Osteocyte (in vitro differentiated cells): ENCODE results near the gene ATP11A. TPM values are rescaled to one million over a fixed set of nuclear protein-coding genes. Genes with fewer than 3 reads are reported as not detected.

Source experiments
- DNase-seq: peaks from one replicate; pipeline ENCODE4 v3.0.0; 2021; ENCODE audit warnings: mixed read lengths; ENCODE audit not compliant: unreplicated experiment; ENCODE audit errors: extremely low spot score
- H3K27ac Mint-ChIP-seq: one replicate; pipeline ENCODE4 v1.8.0; 2021; ENCODE audit warnings: mild to moderate bottlenecking, mixed read lengths; ENCODE audit not compliant: unreplicated experiment
- H3K27me3 Mint-ChIP-seq: one replicate; pipeline ENCODE4 v1.8.0; 2021; ENCODE audit warnings: mixed read lengths; ENCODE audit not compliant: unreplicated experiment
- H3K36me3 Mint-ChIP-seq: one replicate; pipeline ENCODE4 v1.8.0; 2021; ENCODE audit warnings: mixed read lengths; ENCODE audit not compliant: unreplicated experiment
- H3K4me1 Mint-ChIP-seq: one replicate; pipeline ENCODE4 v1.8.0; 2021; ENCODE audit warnings: mixed read lengths; ENCODE audit not compliant: unreplicated experiment
- H3K4me3 Mint-ChIP-seq: one replicate; pipeline ENCODE4 v1.8.0; 2021; ENCODE audit warnings: mild to moderate bottlenecking, moderate library complexity, mixed read lengths; ENCODE audit not compliant: unreplicated experiment
- H3K9me3 Mint-ChIP-seq: one replicate; pipeline ENCODE4 v1.8.0; 2021; ENCODE audit warnings: mixed read lengths; ENCODE audit not compliant: unreplicated experiment
- total RNA-seq: library from RNA; stranded (reverse); gene quantifications from 2 replicates; pipeline ENCODE4 v1.2.1, GENCODE V29; 2021
- TF ChIP-seq, protein P1 (sequence below): fragments of 200-600 bp; sonication (generic); IDR thresholded peaks from 2 replicates; pipeline ENCODE4 v1.5.0; 2021; ENCODE audit warnings: antibody characterized with exemption, mild to moderate bottlenecking, moderate library complexity

The ATP11A gene
- total RNA-seq, 1 donor from 2014 or later, result 15.7 TPM

DNA sequence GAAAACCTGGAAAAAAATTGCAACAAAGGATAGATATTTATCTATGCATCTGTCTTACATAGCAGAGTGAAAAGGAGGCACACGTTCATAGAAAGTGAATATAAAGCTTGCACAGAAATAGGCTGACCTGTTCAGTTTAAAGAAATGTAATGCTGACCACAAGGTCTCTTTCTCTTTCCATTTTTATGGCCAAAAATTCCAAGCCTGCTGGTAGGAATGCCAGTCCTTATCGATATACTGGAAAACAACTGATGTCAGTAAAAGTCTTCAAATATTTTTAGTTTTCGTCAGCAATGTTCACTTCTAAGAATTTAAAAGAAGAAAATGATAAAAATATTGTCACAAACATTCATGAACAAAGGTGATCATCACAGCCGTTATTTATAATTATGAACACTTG, 220.2 kb downstream of the ATP11A start:
- DNase-seq, result no peak
- Mint-ChIP-seq H3K4me1 (no peaks in the 10 kb centered on the region), H3K27me3 (peaks cover 55% of the 10 kb centered on the region), H3K4me3 (no peak overlapping the region), H3K9me3 (peaks cover 2% of the 10 kb centered on the region), H3K36me3 (no peaks in the 10 kb centered on the region), H3K27ac (no peak overlapping the region)
- TF ChIP-seq, protein P1, sequence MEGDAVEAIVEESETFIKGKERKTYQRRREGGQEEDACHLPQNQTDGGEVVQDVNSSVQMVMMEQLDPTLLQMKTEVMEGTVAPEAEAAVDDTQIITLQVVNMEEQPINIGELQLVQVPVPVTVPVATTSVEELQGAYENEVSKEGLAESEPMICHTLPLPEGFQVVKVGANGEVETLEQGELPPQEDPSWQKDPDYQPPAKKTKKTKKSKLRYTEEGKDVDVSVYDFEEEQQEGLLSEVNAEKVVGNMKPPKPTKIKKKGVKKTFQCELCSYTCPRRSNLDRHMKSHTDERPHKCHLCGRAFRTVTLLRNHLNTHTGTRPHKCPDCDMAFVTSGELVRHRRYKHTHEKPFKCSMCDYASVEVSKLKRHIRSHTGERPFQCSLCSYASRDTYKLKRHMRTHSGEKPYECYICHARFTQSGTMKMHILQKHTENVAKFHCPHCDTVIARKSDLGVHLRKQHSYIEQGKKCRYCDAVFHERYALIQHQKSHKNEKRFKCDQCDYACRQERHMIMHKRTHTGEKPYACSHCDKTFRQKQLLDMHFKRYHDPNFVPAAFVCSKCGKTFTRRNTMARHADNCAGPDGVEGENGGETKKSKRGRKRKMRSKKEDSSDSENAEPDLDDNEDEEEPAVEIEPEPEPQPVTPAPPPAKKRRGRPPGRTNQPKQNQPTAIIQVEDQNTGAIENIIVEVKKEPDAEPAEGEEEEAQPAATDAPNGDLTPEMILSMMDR, result no peak

DNA sequence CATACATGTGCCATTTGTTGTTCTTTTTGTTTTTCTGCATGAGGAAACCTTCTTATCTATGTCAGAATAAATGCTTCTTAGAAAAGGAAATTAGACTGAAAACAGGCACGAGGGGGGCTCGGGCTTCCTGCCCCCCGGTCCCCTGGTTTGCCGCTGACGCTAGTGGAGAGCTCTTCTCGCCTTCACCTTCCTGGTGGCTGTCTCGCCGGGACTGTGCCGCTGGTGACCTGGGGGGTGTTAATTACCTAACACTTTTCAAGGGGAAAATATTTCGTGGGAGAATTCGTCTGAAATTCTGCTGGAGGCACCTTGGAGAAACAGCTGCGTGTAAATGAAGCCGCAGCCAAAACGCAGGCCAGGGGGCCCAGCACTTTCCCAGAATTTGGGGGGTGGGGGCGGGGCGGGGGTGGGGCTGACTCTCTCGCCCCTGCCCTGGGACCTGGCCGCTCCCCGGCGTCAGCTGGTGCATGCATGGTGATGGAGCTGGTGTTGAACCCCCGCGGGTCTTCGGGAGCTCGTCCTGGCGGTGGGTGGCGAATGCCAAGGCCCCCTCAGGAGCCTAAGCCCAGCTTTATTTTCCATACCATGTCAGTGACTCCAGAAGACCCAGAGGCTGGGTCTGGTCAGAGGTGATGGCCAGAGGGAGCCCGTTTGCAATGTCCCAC, 220.9 kb downstream of the ATP11A start:
- TF ChIP-seq, protein P1, result no peak
- H3K27me3 Mint-ChIP-seq, result peaks cover 55% of the 10 kb centered on the region
- DNase-seq, result no peak
- no peaks in the 10 kb centered on the region for H3K4me1 Mint-ChIP-seq
- H3K27ac Mint-ChIP-seq, result no peak overlapping the region
- no peaks in the 10 kb centered on the region for H3K36me3 Mint-ChIP-seq
- H3K9me3 Mint-ChIP-seq, result no peaks in the 10 kb centered on the region
- H3K4me3 Mint-ChIP-seq, result no peak overlapping the region

DNA sequence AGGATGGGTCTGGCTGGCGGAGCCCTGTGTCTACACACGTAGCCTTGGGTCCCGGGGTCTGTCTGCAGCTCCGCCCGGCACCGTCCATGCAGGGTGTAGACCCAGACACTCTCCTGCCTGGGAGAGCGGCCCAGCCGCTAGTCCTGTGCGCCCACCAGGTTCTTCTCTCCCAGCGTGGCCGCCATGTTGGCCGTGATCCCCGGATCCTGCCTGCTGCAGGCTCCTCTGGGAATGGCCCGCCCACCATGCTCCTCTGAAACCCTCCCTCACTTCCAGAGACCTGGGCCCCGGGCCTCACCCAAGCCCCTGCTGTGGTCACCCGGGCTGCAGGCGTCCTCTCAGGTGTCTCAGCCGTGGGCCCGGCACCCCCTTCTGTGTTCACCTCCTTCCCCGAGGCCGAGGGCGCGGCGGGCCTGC, 221.5 kb downstream of the ATP11A start:
- Mint-ChIP-seq H3K27me3 (peaks cover 55% of the 10 kb centered on the region), H3K27ac (no peak overlapping the region), H3K4me3 (no peak overlapping the region), H3K36me3 (no peaks in the 10 kb centered on the region), H3K4me1 (no peaks in the 10 kb centered on the region), H3K9me3 (no peaks in the 10 kb centered on the region)
- TF ChIP-seq, protein P1, result no peak
- no peak for DNase-seq

DNA sequence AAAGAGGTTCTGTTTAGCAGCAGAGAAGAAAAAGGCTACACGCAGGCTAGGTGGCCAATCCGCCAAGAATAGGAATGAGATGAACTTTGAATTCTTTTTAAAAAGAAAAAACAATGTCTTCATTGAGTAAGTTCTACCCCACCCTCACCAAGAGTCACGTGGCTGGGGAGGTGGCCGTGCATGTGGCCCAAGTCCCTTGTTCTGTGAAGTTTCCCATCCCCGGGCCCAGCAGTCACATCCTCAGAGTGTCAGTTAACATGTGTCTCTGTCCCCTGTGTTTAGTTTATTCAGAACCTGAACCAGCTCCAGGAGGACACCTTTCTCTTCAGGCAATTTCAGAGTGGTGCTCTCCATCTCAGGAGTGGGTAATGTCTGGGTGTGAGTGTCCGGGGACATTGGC, 222.0 kb downstream of the ATP11A start:
- Mint-ChIP-seq H3K36me3 (no peaks in the 10 kb centered on the region), H3K4me1 (no peaks in the 10 kb centered on the region), H3K27ac (no peak overlapping the region), H3K4me3 (no peak overlapping the region), H3K27me3 (peaks cover 52% of the 10 kb centered on the region), H3K9me3 (no peaks in the 10 kb centered on the region)
- TF ChIP-seq, protein P1, result no peak
- no peak for DNase-seq

DNA sequence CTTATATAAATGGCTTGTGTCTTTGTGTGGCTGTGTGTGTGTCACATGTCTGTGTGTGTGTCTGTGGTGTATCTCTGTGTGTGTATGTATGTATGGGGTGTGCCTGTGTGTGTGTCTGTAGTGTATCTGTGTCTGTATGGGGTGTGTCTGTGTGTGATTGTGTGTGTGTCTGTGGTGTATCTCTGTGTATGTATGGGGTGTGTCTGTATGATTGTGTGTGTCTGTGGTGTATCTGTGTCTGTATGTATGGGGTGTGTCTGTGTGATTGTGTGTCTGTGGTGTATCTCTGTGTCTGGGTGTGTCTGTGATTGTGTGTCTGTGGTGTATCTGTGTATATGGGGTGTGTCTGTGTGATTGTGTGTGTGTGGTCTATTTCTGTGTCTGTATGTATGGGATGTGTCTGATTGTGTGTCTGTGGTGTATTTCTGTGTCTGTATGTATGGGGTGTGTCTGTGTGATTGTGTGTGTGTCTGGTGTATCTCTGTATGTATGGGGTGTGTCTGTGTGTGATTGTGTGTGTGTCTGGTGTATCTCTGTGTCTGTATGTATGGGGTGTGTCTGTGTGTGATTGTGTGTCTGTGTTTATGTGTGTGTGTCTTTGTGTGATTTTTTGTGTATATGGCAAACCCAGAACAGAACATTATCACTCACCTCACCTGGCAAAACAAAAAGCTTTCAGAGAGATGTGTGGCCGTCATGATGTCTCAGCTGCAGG, 223.0 kb downstream of the ATP11A start:
- H3K4me3 Mint-ChIP-seq, result no peak overlapping the region
- TF ChIP-seq, protein P1, result no peak

More for the DNA sequence above, 223.0 kb downstream of the ATP11A start:
- H3K36me3 Mint-ChIP-seq, result no peaks in the 10 kb centered on the region
- peaks cover 48% of the 10 kb centered on the region for H3K27me3 Mint-ChIP-seq
- no peak overlapping the region for H3K27ac Mint-ChIP-seq
- DNase-seq, result no peak
- peaks cover 1% of the 10 kb centered on the region for H3K4me1 Mint-ChIP-seq
- no peaks in the 10 kb centered on the region for H3K9me3 Mint-ChIP-seq
